Esophagus muscularis mucosa (tissue), 4 donors: ENCODE data around the gene NBAS.

ENCODE experiments used
- CTCF ChIP-seq, 3 experiments: fragments of 200-600 bp in 2 of 3; fragments of 450-650 bp in 1 of 3; sonication (generic) in 2 of 3; IDR thresholded peaks; one replicate each; pipeline ENCODE4 v1.5.1; 2017 to 2019; ENCODE audit warnings: antibody characterized with exemption in 3 of 3, mild to moderate bottlenecking in 2 of 3, moderate library complexity in 1 of 3
- EP300 ChIP-seq: sonication (generic); formaldehyde crosslinking; IDR thresholded peaks from one replicate; pipeline ENCODE4 v1.6.1; 2017; ENCODE audit warnings: antibody characterized with exemption
- POLR2A ChIP-seq: fragments of 450-650 bp; IDR thresholded peaks from one replicate; pipeline ENCODE4 v1.6.1; 2017; ENCODE audit warnings: antibody characterized with exemption, moderate library complexity, mild to moderate bottlenecking, low read depth
- POLR2AphosphoS5 ChIP-seq, 2 donors: sonication (generic); formaldehyde crosslinking; IDR thresholded peaks; one replicate each; pipeline ENCODE4 v1.6.1; 2017; ENCODE audit warnings: antibody characterized with exemption in 2 of 2

- TF ChIP-seq CTCF (IDR thresholded peaks at IDR 0.05), result no peak
- TF ChIP-seq POLR2A, result no peak
- TF ChIP-seq EP300, result no peak
- no peak for TF ChIP-seq POLR2AphosphoS5 (IDR thresholded peaks at IDR 0.05)
Measured at GRCh38 chr2:15174567-15174966, 386.6 kb downstream of the NBAS start.
